ENCODE data around the gene ZFHX3.
"Not testable (repeated sequence)": the region's sequence is repeated elsewhere in the genome, so short reads cannot be mapped to it uniquely, and the experiment has no call there.

ZFHX3 gene

GRCh38 chr16:73021866-73022495, 25.9 kb downstream of the ZFHX3 start:
- DNase-seq, result no peak

- no peak for DNase-seq
Observed at GRCh38 chr16:73020409-73020884, 27.5 kb downstream of the ZFHX3 start.

- no peak for DNase-seq
Observed at GRCh38 chr16:73019457-73020362, 28.2 kb downstream of the ZFHX3 start.

GRCh38 chr16:73018821-73019456, 29.0 kb downstream of the ZFHX3 start:
- no peak for DNase-seq

GRCh38 chr16:73017321-73017720, 30.6 kb downstream of the ZFHX3 start:
- no peak for DNase-seq

- DNase-seq, result no peak
Observed at GRCh38 chr16:73016488-73016830, 31.5 kb downstream of the ZFHX3 start.

- DNase-seq, result no peak
Observed at GRCh38 chr16:73015612-73016487, 32.1 kb downstream of the ZFHX3 start.

- DNase-seq, result no peak
Observed at GRCh38 chr16:73014768-73015167, 33.2 kb downstream of the ZFHX3 start.

GRCh38 chr16:73013974-73014373, 34.0 kb downstream of the ZFHX3 start:
- no peak for DNase-seq

- DNase-seq, result no peak
Observed at GRCh38 chr16:73012341-73012740, 35.6 kb downstream of the ZFHX3 start.

GRCh38 chr16:73011926-73012325, 36.0 kb downstream of the ZFHX3 start:
- no peak for DNase-seq

GRCh38 chr16:73010150-73010676, 37.7 kb downstream of the ZFHX3 start:
- no peak for DNase-seq

GRCh38 chr16:73009710-73010109, 38.2 kb downstream of the ZFHX3 start:
- DNase-seq, result not testable (repeated sequence)

GRCh38 chr16:73006026-73006425, 41.9 kb downstream of the ZFHX3 start:
- DNase-seq, result no peak

- no peak for DNase-seq
Observed at GRCh38 chr16:73002866-73003265, 45.1 kb downstream of the ZFHX3 start.

GRCh38 chr16:73000907-73001521, 46.9 kb downstream of the ZFHX3 start:
- no peak for DNase-seq

- DNase-seq, result no peak
Observed at GRCh38 chr16:73000020-73000906, 47.7 kb downstream of the ZFHX3 start.

GRCh38 chr16:72999541-73000019, 48.3 kb downstream of the ZFHX3 start:
- no peak for DNase-seq

GRCh38 chr16:72997141-72997542, 50.8 kb downstream of the ZFHX3 start:
- DNase-seq, result no peak

GRCh38 chr16:72996291-72997062, 51.5 kb downstream of the ZFHX3 start:
- no peak for DNase-seq

Measured in NCI-H2227 treated with DMSO at 0.1 percent for 48 hours (cell line).